Activated T-cell treated with anti-CD3 and anti-CD28 coated beads for 4 hours (primary cell): Measurements from ENCODE around the gene DUSP28.

Experiments
- DNase-seq: peaks from one replicate; pipeline ENCODE4 v3.0.0-alpha.2; 2020

DUSP28 gene

DNA sequence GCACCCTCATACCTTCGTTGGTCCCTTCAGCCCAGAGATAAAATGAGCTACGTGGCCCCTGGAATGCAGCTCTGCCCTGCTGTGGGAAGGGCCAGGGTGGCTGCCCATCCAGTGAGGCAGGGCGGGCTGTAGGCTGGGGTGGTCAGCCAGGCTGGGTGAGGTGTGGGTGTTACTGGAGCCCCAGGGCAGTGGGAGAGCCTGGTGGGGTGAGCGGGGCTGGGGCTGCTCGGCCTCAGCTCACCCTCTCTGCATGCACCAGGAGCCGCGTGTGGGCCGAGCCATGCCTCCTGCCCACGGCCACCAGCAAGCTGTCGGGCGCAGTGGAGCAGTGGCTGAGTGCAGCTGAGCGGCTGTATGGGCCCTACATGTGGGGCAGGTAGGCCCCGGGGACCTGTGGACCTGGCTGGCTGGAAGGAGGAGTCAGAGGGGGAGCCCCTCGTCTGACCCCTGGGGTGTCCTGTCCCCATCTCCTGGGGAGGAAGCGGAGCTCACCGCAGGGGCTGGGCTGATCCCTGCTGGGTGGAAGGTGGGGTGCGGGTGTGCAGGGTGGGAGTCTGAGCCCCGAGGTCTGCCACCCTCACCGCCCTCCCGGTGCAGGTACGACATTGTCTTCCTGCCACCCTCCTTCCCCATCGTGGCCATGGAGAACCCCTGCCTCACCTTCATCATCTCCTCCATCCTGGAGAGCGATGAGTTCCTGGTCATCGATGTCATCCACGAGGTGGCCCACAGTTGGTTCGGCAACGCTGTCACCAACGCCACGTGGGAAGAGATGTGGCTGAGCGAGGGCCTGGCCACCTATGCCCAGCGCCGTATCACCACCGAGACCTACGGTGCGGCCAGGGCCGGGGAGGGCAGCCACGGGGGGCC is 13.6 kb downstream of the DUSP28 start:
- DNase-seq: no peak

DNA sequence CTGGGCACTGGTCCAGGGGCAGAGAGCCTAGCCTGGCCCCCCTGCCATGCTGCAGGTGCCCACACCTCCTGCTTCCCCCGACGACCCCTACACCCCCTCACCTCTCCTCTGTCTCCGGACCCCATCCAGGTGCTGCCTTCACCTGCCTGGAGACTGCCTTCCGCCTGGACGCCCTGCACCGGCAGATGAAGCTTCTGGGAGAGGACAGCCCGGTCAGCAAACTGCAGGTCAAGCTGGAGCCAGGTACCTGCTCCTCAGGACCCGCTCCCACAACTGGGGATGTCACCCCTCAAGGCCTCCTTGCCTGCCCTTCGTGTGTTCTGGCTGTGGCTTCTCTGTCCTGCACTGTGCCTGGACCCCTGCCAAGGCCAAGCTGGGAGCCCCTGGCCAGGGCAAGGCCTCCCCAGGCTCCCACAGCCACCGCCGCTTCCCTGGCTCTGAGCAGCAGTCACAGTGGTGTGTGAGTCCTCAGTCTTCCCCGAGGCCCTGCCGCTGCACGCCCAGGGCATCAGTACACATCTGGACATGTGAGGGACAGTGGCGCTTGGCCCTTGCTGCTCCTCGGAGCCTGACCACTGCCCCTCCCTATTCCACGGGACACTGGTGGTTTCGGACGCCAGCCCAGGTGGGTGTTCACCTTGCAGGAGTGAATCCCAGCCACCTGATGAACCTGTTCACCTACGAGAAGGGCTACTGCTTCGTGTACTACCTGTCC is 14.4 kb downstream of the DUSP28 start:
- DNase-seq: no peak

DNA sequence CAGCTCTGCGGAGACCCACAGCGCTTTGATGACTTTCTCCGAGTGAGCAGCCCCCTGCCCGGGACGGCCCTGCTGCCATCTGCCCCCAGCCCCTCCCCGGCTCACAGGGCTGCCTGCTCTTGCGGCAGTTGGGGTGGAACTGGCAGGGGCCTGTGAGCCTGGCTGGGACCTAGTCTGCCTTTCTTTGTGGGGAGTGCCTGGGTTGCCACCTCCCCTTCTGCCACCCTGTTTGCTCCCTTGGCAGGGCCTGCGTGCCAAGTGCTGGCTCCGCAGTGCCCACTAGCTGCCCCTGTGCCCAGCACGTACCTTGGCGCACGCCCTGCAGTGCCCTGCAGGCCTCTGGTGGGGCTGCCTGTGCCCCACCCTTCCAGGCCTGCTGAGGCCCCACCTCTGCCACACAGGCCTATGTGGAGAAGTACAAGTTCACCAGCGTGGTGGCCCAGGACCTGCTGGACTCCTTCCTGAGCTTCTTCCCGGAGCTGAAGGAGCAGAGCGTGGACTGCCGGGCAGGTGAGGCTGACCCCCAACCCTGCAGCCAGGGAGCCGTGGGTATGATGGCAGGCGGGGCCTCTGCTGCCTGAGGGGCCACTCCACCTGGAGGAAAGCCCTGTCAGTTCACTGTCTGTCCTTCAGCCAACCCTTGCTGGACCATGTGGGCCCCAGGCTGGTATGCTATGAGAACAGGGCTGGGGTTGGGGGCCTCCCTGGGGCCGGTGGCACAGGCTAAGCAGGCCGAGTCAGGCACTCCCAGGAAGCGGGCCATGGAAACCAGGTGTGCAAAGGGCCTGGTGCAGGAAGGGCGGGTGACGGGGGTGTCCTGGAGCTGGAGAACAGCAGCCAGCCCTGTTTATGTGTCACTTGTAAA is 15.2 kb downstream of the DUSP28 start:
- no peak for DNase-seq

DNA sequence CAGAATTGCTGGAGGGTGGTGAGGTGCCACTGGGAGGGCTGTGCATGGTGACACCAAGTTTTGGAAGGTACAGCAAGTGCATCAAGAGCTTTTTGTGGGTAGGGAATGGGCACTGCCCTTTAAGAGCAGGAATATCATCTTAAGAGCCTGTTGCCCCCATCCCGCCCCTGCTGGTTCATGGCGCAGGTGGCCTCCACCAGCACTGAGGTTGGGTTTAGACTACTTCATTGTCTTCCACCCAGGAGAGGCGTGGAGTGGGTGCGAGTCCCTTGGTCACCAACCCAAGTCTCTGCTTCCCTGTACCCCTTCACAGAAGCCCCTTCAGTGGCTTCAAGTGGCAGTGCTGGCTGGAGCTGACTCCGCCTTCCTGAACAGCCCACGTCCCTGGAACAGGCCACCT is 15.9 kb downstream of the DUSP28 start:
- no peak for DNase-seq

DNA sequence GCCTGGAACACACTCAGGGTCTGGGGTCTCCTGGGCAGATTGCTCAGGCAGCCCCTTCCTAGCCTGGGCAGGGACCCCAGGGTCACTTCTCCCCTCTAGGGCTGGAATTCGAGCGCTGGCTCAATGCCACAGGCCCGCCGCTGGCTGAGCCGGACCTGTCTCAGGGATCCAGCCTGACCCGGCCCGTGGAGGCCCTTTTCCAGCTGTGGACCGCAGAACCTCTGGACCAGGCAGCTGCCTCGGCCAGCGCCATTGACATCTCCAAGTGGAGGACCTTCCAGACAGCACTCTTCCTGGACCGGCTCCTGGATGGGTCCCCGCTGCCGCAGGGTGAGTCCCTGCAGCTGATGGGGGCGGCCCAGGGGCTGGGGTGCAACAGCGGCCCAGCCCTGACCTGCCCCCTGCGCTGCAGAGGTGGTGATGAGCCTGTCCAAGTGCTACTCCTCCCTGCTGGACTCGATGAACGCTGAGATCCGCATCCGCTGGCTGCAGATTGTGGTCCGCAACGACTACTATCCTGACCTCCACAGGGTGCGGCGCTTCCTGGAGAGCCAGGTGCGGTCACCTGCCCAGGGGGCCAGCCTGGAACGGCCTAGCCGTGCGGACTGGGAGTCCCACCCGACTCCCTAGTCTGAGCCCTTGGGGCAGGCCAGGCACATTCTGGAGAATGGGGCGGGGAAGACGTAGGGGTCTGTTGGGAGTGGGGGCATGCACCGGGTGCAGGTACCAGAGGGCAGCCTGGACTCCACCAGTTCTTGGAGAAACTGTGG is 16.5 kb downstream of the DUSP28 start:
- DNase-seq: no peak

DNA sequence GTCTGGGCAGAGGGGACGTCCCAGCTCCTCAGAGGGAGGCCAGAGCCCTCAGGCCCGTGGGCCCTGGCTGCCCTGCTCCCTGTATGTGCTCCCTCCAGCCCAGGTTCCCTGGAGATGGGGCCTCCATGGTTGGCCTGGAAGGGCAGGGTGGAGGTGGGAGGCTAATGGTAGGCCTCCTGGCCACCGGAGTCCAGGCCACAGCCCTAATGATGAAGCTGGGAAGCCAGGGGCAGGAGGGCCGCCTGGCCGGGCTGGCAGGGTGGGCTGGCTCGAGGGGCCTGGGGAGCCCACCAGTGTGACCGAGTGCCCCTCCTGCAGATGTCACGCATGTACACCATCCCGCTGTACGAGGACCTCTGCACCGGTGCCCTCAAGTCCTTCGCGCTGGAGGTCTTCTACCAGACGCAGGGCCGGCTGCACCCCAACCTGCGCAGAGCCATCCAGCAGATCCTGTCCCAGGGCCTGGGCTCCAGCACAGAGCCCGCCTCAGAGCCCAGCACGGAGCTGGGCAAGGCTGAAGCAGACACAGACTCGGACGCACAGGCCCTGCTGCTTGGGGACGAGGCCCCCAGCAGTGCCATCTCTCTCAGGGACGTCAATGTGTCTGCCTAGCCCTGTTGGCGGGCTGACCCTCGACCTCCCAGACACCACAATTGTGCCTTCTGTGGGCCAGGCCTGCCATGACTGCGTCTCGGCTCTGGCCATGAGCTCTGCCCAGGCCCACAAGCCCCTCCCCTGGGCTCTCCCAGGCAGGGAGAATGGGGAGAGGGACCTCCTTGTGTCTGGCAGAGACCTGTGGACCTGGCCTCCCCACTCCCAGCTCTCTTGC is 17.3 kb downstream of the DUSP28 start:
- no peak for DNase-seq

DNA sequence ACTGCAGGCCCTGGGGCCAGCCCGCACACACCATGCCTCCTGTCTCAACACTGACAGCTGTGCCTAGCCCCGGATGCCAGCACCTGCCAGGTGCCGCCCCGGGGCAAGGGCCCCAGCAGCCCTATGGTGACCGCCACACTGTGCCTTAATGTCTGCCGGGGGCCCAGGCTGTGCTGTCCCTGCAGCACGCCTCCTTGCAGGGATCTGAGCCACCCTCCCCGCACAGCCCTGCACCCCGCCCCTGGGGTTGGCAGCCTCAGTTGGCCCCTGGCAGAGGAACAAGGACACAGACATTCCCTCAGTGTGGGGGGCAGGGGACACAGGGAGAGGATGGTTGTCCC is 17.9 kb downstream of the DUSP28 start:
- DNase-seq: no peak

DNA sequence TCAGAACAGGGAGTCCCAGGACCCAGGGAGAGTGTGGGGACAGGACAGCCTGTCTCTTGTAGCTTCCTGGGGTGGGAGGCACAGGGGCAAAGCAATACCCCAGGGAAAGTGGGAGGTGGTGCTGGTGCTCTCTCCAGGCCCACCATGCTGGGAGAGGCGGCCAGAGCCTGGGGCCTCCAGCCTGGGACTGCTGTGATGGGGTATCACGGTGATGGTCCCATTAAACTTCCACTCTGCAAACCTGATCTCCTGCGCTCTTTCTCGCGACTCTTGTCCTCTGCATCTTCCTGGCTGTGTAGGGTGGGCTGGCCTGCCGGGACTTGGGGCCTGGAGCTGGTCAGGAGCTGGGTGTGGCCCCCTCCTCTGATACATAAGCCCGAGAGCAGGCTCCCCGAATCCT is 18.3 kb downstream of the DUSP28 start:
- no peak for DNase-seq

DNA sequence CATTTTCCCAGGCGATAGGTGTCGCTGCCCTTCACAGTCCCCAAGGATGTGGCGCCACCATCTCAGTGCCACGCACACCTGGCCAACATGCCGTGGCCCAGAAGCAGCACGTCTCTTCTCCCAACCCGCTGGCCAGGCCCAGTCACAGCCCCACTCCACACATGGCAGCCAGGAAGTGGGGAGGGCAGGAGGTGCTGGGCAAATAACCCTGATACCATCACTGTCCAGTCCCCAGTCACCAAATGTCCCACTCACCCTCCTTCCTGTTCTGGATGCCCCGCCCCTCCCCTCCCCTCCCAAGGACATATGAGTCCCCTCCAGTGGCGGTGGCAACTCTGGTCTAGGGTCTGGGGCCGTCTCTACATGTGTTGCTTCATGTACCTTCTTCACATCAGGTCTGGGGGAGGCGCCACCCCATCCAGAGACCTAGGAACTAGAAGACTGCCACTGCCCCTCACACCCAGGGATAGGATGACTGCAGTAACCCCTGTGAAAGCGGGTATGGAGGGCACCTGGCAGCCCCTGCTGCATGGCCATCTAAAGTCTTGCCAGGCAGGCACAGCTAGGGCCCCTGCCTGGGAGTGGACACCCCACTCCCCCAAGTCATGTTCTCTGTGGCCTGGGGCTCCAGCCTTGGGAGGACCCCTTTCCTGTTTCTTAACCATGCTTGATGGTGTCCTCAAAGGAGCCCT is 19.1 kb downstream of the DUSP28 start:
- no peak for DNase-seq

DNA sequence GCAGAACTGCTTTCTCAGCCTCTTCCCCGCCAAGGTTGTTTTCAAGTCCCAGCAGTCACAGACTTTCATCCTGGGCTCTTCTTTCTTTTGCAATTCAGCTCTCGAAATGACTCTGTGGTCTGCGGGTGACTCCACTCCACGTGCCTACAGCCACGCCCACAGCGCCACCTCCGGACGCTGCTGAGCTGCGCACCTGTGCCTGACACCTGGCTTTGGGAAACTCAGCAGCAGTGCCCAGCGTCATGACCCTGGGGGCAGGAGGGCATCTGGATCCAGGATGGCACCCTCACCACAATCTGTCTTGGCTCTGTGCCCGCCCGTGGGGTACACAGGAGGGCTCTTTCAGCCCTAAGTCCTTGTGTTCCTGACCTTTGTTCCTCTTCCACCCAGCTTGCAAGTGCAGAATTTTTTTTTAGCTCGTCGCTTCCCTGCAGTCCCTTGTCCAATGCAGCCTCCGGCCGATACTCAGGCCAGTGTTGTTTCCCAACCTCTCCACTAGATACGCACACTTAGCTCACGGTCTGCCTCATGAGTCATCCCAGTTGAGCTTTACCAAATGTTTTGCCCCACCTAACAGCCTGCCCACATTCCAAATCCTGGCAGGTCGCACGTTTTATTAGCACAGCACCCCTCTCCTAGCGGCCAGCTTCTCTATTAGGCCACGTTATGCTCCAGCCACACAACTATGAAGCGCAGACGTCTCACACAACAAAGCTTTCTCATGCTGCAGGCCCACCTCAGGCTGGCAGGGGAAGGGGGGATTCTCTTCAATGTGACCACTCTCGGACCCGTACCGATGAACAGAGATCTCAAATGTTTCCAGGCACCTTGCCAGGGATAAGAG is 19.8 kb downstream of the DUSP28 start:
- peak; percentile 61 for DNase-seq

DNA sequence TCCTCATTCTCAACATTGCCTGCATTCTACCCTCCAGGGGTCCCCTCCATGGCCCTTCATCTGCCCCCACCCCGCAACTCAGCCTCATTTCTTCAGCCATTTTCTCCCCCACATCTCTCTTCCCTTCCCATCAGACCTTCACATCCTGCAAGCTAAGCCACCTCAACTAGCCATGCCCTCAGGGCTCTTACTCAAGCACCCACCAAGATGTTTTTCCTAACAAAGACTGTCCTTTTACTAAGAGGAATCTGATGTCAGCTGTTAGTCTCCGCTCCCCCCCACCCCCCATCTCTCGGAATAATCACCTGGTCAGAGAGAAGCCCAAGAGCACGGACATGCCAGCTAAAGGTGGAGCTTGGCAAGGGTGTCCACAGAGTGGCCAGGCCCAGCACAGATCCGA is 21.7 kb downstream of the DUSP28 start:
- no peak for DNase-seq

DNA sequence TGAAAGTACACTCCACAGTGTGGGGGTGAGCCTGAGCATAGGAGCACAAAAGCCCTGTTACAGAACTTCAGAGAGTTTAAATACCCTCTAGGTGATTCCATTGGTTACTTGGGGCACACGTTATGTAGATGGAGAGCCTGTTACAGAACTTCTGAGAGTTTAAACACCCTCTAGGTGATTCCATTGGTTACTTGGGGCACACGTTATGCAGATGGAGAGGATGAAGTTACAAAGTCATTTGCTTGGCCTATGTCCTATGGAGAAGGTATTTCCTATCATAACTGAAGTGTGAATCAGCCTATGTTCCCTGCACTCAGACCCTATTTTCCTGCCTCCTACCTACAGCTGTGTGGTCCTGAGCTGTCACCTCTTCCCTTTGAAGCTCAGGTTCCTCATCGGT is 22.6 kb downstream of the DUSP28 start:
- no peak for DNase-seq

DNA sequence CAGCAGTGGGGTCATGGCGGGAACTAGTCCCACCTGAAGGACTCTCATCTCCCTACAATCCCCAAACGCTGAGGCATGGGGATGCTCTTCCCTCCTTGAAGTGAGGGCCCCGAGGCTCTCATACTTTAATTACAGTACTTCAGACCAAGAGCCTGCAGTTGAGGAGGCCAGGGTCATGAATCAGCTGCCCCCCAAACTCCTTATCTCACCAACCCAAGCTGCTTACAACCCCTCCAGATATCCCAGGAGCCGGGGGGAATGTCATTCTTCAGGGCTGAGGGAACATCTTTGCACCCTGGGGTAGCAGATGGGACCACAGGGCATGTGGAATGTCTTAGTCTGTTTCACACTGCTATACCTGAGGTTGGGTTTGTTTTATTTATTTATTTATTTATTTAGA is 23.6 kb downstream of the DUSP28 start:
- DNase-seq: no peak

DNA sequence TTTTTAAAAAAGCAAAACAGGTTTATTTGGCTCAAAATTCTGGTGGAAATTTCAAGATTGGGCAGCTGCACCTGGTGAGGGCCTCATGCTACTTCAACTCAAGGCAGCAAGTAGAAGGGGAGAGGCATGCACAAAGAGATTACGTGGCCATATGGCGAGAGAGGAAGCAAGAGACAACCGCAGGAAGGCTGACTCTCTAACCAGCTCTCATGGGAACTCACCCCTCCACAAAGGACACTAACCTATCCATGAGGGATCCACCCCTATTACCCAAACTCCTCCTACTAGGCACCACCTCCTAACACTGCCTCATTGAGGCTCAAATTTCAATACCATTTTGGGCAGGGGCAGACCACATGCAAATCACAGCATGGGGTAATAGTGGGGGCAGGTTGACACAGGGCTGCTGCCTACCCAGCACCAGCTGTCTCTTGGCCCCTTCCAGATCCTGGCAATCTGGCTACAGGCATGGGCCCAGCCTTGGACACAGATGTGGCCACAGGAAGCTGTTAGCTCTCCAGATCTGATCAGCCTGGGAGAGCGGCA is 24.4 kb downstream of the DUSP28 start:
- DNase-seq: no peak

DNA sequence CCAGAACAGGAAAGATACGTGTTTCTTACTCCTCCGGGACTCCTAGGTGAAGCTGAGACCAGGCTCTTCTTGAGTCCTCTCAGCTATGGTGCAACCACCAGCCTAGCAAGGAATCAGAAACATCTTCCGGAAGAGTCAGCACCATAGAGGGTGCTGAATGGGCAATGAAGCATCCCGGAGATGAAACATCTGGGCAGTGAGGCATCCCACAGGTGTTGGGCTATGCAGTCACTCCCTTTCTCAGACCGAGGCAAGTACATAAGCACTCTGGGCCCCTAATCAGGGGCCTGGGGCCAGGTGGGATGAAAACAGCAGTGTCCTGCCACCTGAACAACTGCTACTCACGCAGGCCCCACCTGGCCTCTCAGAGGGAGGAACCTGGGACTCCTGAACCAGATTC is 24.9 kb downstream of the DUSP28 start:
- DNase-seq: no peak

DNA sequence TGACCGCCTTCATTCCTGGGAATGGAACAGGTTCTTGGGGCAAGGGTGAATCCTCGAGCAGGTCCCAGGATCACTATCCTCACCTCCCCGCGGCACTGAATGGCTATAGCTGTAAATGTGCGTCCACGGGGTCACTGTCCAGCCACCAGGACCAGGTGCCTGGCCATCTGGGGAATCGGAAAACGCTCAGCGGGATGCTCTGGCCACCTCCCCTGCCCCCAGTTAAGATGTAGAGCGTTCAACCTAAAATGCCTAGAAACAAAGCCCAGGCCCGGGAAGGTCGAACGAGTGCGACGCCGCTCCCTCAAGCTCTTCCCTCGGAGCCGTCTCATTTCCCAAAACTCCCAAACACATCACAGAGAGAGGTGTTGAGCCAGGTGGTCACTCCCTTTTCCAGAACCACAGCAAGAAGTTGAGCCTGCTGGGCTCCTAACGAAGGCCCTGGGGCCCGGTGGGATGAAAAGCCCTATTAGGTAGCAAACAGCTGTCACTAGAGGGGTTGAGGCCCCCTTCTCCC is 25.6 kb downstream of the DUSP28 start:
- no peak for DNase-seq

DNA sequence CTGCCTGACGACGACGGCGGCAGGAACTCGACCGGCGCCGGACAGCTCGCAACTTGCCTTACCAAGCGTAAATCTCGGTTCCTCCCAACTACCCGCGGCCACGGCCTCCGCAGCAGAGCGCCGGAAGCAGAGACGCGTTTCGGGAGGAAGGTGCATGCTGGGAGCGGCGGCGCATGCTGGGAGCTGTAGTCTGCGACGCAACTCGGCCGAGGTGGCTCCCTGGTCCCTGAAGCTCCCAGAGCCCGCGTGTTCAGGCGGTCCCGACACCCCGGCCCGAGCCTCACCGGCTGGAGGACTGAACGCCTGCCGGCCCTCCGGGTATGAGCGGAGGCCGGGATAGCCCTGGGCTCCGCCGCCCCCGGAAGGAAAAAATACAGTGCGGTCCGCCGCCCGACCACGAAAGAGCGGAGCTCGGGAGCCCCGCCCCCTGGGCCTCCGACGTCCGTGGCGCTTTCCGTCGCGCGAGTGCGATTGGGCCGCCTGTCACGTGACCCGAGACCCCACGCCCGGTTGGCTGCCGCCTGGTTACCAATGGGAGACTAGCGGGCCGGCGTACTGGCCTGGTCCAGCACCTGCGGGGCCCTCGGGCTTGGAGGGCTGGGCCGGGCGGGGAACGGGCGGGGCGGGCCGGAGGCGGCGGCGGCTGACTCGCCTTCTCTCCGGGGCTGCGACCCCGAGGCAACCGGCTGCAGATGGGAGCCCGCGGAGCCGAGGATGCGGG is 26.2 kb downstream of the DUSP28 start, which contains the start of gene CAPN10:
CAPN10 (plus strand) TSS at position 537 of the 721 bp plus-strand sequence; CDS start at position 715, 178 bp downstream.
- DNase-seq: peak; percentile 91

DNA sequence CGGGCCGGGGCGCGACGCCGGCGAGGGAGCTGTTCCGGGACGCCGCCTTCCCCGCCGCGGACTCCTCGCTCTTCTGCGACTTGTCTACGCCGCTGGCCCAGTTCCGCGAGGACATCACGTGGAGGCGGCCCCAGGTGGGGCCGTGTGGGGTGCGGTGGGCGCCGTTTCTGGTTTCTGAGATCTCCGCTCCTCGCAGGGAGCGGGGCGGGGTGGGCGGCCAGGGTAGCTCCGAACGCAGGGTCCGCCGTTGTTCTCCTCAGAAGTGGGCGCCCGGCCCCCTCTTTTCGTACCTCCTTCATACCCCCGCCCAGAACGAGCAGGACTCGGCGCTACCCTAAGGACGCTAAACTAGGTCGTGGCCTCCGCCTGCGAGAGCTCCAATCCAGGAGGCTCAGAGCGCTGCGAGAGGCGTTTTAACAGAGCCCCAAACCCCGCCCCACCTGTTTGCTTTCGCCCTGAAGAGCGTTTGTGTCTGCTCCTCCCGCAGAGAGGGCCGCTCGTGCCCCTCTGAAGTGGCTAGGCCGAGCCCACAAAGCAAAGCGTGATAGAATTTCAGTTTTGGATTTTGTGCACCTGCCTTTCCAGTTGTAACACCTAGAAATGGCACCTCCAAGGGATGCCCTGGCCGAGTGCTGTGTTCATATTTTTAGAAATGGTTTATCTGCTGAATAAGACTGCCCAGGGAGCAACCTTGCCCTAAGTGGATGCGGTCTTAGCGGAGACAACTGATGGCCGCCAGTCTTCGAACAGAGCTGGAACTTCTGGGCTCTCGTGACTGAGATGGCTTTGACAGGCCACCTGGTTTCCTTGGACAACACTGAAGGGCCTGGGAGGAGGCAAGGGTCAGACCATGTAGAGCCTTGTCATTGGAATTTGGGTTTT is 27.0 kb downstream of the DUSP28 start:
- no peak for DNase-seq
